SK-N-MC (cell line): ENCODE results near the gene VAPA.

Source experiments
- EZH2 ChIP-seq: fragments of 200-600 bp; sonication (generic); IDR thresholded peaks from one replicate; pipeline ENCODE4 v1.6.1; 2017; ENCODE audit warnings: antibody characterized with exemption
- FOXP2 ChIP-seq: optimal IDR thresholded peaks from 2 replicates; pipeline ENCODE3; 2011; ENCODE audit warnings: mild to moderate bottlenecking, moderate library complexity; ENCODE audit not compliant: insufficient read depth; ENCODE audit errors: extremely low read length, control extremely low read depth
- POLR2AphosphoS5 ChIP-seq: IDR thresholded peaks from 2 replicates; pipeline ENCODE4 v1.6.1; 2012; ENCODE audit warnings: mild to moderate bottlenecking, low read depth, low read length, borderline replicate concordance

DNA sequence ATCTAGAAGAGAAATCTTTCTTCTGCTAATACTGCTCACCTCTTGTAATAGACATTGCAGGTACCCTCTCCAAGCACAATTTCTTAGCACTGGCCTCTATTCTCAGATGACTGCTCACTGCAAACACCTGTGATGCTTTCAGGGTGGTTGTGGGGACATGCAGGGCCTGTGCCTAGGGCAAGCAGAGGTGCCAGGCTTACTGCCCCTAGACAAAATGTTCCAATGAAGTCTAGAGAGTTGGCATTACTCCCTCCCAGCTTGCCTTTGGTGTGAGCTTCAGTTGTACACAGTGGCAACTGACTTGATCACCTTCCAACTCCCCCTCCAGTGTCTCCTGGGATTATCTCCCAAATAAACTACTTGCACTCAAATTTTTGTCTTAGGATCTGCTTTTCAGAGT is 41.0 kb upstream of the VAPA start:
- TF ChIP-seq EZH2 (no peak), POLR2AphosphoS5 (no peak), FOXP2 (no peak)
